K562 (cell line): ENCODE results near the gene DUSP5. TPM values are rescaled to one million over a fixed set of nuclear protein-coding genes. Genes with fewer than 3 reads are reported as not detected.

Experiments used
- ATAC-seq: fragments of 200-7000 bp; cut with Tn5 transposase; 3 replicates; pipeline ENCODE4 v1.9.1; 2020; ENCODE audit warnings: moderate library complexity
- BruUV-seq: library from RNA; stranded (reverse); fragments of 400-500 nt; replicated peaks from 2 replicates; lab custom pipeline; 2021; lab: Mats Ljungman, UMichigan
- CTCF ChIA-PET: fragments of 300-600 bp; formaldehyde crosslinking; extraction: SDS; loops from one replicate; lab custom pipeline; 2021; ENCODE audit warnings: low intra/inter-chr PET ratio; lab: Yijun Ruan, JAX
- POLR2A ChIA-PET: fragments of 300-600, 350-650 bp; sonication (Branson Sonifier 250); formaldehyde crosslinking; extraction: SDS; loops from one replicate; lab custom pipeline; 2021; ENCODE audit warnings: antibody characterized with exemption, inconsistent platforms; lab: Yijun Ruan, JAX
- DNase-seq, 4 experiments: peaks; one replicate each; pipeline versions ENCODE4 v3.0.0 to v3.0.0-alpha.2; 2011 to 2018; ENCODE audit warnings: low spot score in 3 of 4, mixed read lengths in 3 of 4; ENCODE audit errors: extremely low read depth in 1 of 4
- FAIRE-seq: peaks from 2 replicates; lab custom pipeline; 2011; peaks lifted over from hg19 to GRCh38; lab: Jason Lieb, UNC
- H2AFZ ChIP-seq: 2 replicates; pipeline ENCODE4 v1.6.0; 2011; ENCODE audit warnings: low read depth, low read length, control low read depth, inconsistent platforms
- H3K27ac ChIP-seq: fragments of 200-600 bp; 3 replicates; pipeline ENCODE4 v1.8.0; 2011; ENCODE audit warnings: low read depth, mild to moderate bottlenecking, control low read depth, inconsistent platforms, low read length, moderate library complexity, mixed read lengths; ENCODE audit errors: extremely low read depth
- H3K27me3 ChIP-seq, 2 experiments: fragments of 300-600 bp in 1 of 2; 2 replicates in 1 of 2; 3 replicates in 1 of 2; pipeline versions ENCODE4 v1.6.0 to v1.8.0; 2011; ENCODE audit warnings: inconsistent platforms in 2 of 2, low read length in 2 of 2, mild to moderate bottlenecking in 1 of 2, mixed read lengths in 1 of 2, moderate library complexity in 1 of 2; ENCODE audit not compliant: control insufficient read depth in 2 of 2, insufficient read depth in 2 of 2
- H3K36me3 ChIP-seq: fragments of 300-600 bp; 3 replicates; pipeline ENCODE4 v1.8.0; 2011; ENCODE audit warnings: mild to moderate bottlenecking, low read length, inconsistent platforms; ENCODE audit not compliant: control insufficient read depth, insufficient read depth
- H3K4me1 ChIP-seq, 2 experiments: fragments of 200-600 bp in 1 of 2; replicated peaks in 1 of 2; 2 replicates in 1 of 2; 3 replicates in 1 of 2; pipeline versions ENCODE4 v1.5.1 to v1.8.0; 2011; ENCODE audit warnings: inconsistent platforms in 2 of 2, low read length in 2 of 2, mild to moderate bottlenecking in 1 of 2, mixed read lengths in 1 of 2, moderate library complexity in 1 of 2; ENCODE audit not compliant: control insufficient read depth in 2 of 2, insufficient read depth in 2 of 2
- H3K4me2 ChIP-seq: 2 replicates; pipeline ENCODE4 v1.6.1; 2011; ENCODE audit warnings: low read length, control low read depth, inconsistent platforms, mixed read lengths; ENCODE audit not compliant: insufficient read depth
- H3K4me3 ChIP-seq: fragments of 200-600 bp; sonication (generic), shearing (Covaris generic); 2 replicates; pipeline ENCODE4 v1.5.1; 2016; ENCODE audit warnings: control low read depth, inconsistent platforms
- H3K79me2 ChIP-seq: fragments of 200-600 bp; 3 replicates; pipeline ENCODE4 v1.8.0; 2011; ENCODE audit warnings: low read length, inconsistent platforms; ENCODE audit not compliant: control insufficient read depth, insufficient read depth
- H3K9ac ChIP-seq, 2 experiments: 2 replicates each; pipeline versions ENCODE4 v1.6.0 to v1.6.1; 2011; ENCODE audit warnings: low read depth in 2 of 2, low read length in 2 of 2, control low read depth in 1 of 2, inconsistent platforms in 1 of 2, mild to moderate bottlenecking in 1 of 2, mixed read lengths in 1 of 2; ENCODE audit not compliant: insufficient read depth in 1 of 2
- H3K9me1 ChIP-seq: one replicate; pipeline ENCODE4 v1.6.0; 2011; ENCODE audit warnings: inconsistent platforms, mild to moderate bottlenecking, low read length, moderate library complexity; ENCODE audit not compliant: control insufficient read depth, insufficient read depth
- H3K9me3 ChIP-seq: replicated peaks from 2 replicates; pipeline ENCODE4 v1.5.1; 2011; ENCODE audit warnings: low read depth, low read length, inconsistent platforms; ENCODE audit not compliant: control insufficient read depth, insufficient read depth
- H4K20me1 ChIP-seq: replicated peaks from 2 replicates; pipeline ENCODE4 v1.6.1; 2011; ENCODE audit warnings: low read length, inconsistent platforms, mixed read lengths; ENCODE audit not compliant: control insufficient read depth, insufficient read depth
- CXXC5 ChIP-seq: fragments of 250-450 bp; sonication (Bioruptor Pico); IDR thresholded peaks from 2 replicates; pipeline ENCODE4 v1.8.0; 2022; ENCODE audit warnings: inconsistent platforms, mild to moderate bottlenecking, moderate library complexity
- HDAC6 ChIP-seq: IDR thresholded peaks from 2 replicates; pipeline ENCODE4 v1.6.1; 2012; ENCODE audit warnings: low read depth, mild to moderate bottlenecking, control low read depth, inconsistent platforms, low read length, moderate library complexity
- HLTF ChIP-seq: fragments of 450-650 bp; IDR thresholded peaks from 2 replicates; pipeline ENCODE4 v1.6.1; 2016
- HOXB6 ChIP-seq: fragments of 250-450 bp; sonication (Bioruptor Pico); IDR thresholded peaks from 2 replicates; pipeline ENCODE4 v1.5.1; 2022; ENCODE audit warnings: mild to moderate bottlenecking, borderline replicate concordance
- JUNB ChIP-seq: fragments of 450-650 bp; formaldehyde crosslinking; conservative IDR thresholded peaks from 2 replicates; pipeline ENCODE4 v1.4.0; 2020; ENCODE audit warnings: mild to moderate bottlenecking
- MLLT1 ChIP-seq, 2 experiments: fragments of 450-650 bp; IDR thresholded peaks; 2 replicates each; pipeline ENCODE4 v1.6.1; 2016
- SRSF1 ChIP-seq: fragments of 200-400 bp; formaldehyde crosslinking; IDR thresholded peaks from 2 replicates; pipeline ENCODE4 v1.6.1; 2017; ENCODE audit warnings: mild to moderate bottlenecking, low read depth, low read length, moderate library complexity
- TEAD1 ChIP-seq, 2 experiments: fragments of 450-650 bp in 1 of 2; sonication (generic) in 1 of 2; formaldehyde crosslinking; IDR thresholded peaks; 2 replicates each; pipeline versions ENCODE4 v1.4.0 to v1.8.0; 2020 to 2022; ENCODE audit warnings: mild to moderate bottlenecking in 2 of 2, missing genetic modification reagents in 1 of 2
- ZNF449 ChIP-seq: fragments of 250-450 bp; sonication (Bioruptor Pico); IDR thresholded peaks from 2 replicates; pipeline ENCODE4 v1.8.0; 2022; ENCODE audit warnings: moderate library complexity, mild to moderate bottlenecking, inconsistent platforms
- ZNF668 ChIP-seq: fragments of 250-450 bp; sonication (Bioruptor Pico); IDR thresholded peaks from 2 replicates; pipeline ENCODE4 v1.8.0; 2022; ENCODE audit warnings: mild to moderate bottlenecking, inconsistent platforms
- ZNF699 ChIP-seq: fragments of 250-450 bp; sonication (Bioruptor Pico); IDR thresholded peaks from 2 replicates; pipeline ENCODE4 v1.8.0; 2021; ENCODE audit warnings: mild to moderate bottlenecking, moderate library complexity; ENCODE audit not compliant: insufficient replicate concordance
- WGBS: fragments of 100-300 bp; shearing (Covaris generic); methylation state at CpG from one replicate; pipeline ENCODE4 v1.1.6; 2016; ENCODE audit warnings: low coverage, mixed read lengths; ENCODE audit not compliant: insufficient coverage; ENCODE audit errors: missing lambda C conversion rate; 5-methylcytosine and 5-hydroxymethylcytosine counted together
- in situ Hi-C: fragments of 300-500 bp; cut with MboI; formaldehyde crosslinking; loops from 4 replicates; pipeline ENCODE4 v1.15.0; 2018; ENCODE audit warnings: inconsistent platforms, mixed read lengths
- intact Hi-C: fragments of 100-400 bp; cut with micrococcal nuclease; formaldehyde crosslinking; loops from 2 replicates; pipeline ENCODE4 v1.14.2; 2022
- polyA plus RNA-seq, 8 experiments: library from polyadenylated mRNA; depleted of rRNA in 4 of 8; stranded (reverse) in 5 of 8; unstranded in 3 of 8; fragments of >200 nt; fragmentation: Nextera tagmentation in 2 of 8; fragmentation: Illumina TruSeq in 1 of 8; extraction: Ambion mirVana in 2 of 8; extraction: Trizol in 1 of 8; gene quantifications; 2 replicates each; pipeline versions ENCODE4 v1.2.1 to v1.2.3, GENCODE V29; 2011 to 2014; ENCODE audit warnings: inconsistent platforms in 1 of 8, missing spikeins in 1 of 8
- total RNA-seq, 7 experiments: library from RNA; depleted of rRNA in 6 of 7; stranded (reverse); fragments of >200 nt in 6 of 7; fragmentation: Illumina TruSeq in 2 of 7; extraction: Trizol in 2 of 7; gene quantifications; 2 replicates each; pipeline versions ENCODE4 v1.2.1 to v1.2.3, GENCODE V29; 2011 to 2021; ENCODE audit warnings: low replicate concordance in 1 of 7

Gene DUSP5
- total and polyA plus RNA-seq, 9 of the 15 experiments (the other 6 are each of a cell fraction or from before 2014, with no cell fraction given): 0.49 to 3.4 (median 2.0) TPM

GRCh38 chr10:110539091-110539490 is 41.4 kb downstream of the DUSP5 start:
- Histone ChIP-seq H3K79me2 (no peaks in the 10 kb centered on the region), H3K4me3 (no peak overlapping the region), H4K20me1 (no peaks in the 10 kb centered on the region), H3K9me3 (no peaks in the 10 kb centered on the region), H2AFZ (no peak overlapping the region), H3K27me3 (no peaks in the 10 kb centered on the region), H3K27ac (no peak overlapping the region), H3K9ac (no peak overlapping the region), H3K4me1 (peaks cover 0 to 4% of the 10 kb centered on the region in 2 experiments; a peak in 2 of 5 replicates), H3K4me2 (no peak overlapping the region), H3K36me3 (no peaks in the 10 kb centered on the region), H3K9me1 (no peaks in the 10 kb centered on the region)
- no peak for DNase-seq
- no peak for ATAC-seq
- ChIA-PET POLR2A (no interaction called here), CTCF (no interaction called here)
- WGBS: 7% methylated on average over 4 of the region's 4 CpGs
- intact Hi-C loops (loop anchor here (5.0 kb wide), 1 partner anchor 37 kb away; no protein-coding TSS in a partner anchor), in situ Hi-C loops (loop anchor here (25.0 kb wide), 1 partner anchor 402 kb away; no protein-coding TSS in a partner anchor)
- no peak for FAIRE-seq
- no TSS peak for BruUV-seq
- TF ChIP-seq HDAC6 (no peak), SRSF1 (no peak), MLLT1 (IDR thresholded peaks at IDR 0.05) (no peak)

GRCh38 chr10:110540031-110540430 is 42.3 kb downstream of the DUSP5 start:
- ChIA-PET CTCF (no interaction called here), POLR2A (no interaction called here)
- Histone ChIP-seq H3K9me3 (no peaks in the 10 kb centered on the region), H2AFZ (no peak overlapping the region), H3K79me2 (no peaks in the 10 kb centered on the region), H3K9me1 (no peaks in the 10 kb centered on the region), H3K4me3 (no peak overlapping the region), H3K27me3 (no peaks in the 10 kb centered on the region), H3K9ac (no peak overlapping the region), H3K4me1 (peaks cover 0 to 4% of the 10 kb centered on the region in 2 experiments; a peak in 2 of 5 replicates), H4K20me1 (no peaks in the 10 kb centered on the region), H3K4me2 (no peak overlapping the region), H3K36me3 (no peaks in the 10 kb centered on the region), H3K27ac (no peak overlapping the region)
- intact Hi-C loops: no loop called here
- DNase-seq (no peak), FAIRE-seq (no peak), ATAC-seq (no peak)
- no TSS peak for BruUV-seq
- TF ChIP-seq HOXB6 (CRISPR knock-in tag): no peak
- TF ChIP-seq ZNF449 (CRISPR knock-in tag): no peak
- TF ChIP-seq CXXC5 (CRISPR knock-in tag): no peak
- no peak for TF ChIP-seq HLTF
- TF ChIP-seq ZNF699 (CRISPR knock-in tag): no peak
- TF ChIP-seq ZNF668 (CRISPR knock-in tag): no peak
- TF ChIP-seq TEAD1 (CRISPR knock-in tag; IDR thresholded peaks at IDR 0.05): no peak
- TF ChIP-seq JUNB (CRISPR knock-in tag): no peak
- in situ Hi-C loops: loop anchor here (25.0 kb wide), 1 partner anchor 403 kb away; no protein-coding TSS in a partner anchor
- WGBS: 36% methylated on average over 1 of the region's 1 CpG
